Measurements from ENCODE around the gene PRAC2.
"Not testable (repeated sequence)": the region's sequence is repeated elsewhere in the genome, so short reads cannot be mapped to it uniquely, and the experiment has no call there.

The PRAC2 gene

GRCh38 chr17:48722915-48723422 lies at the start of gene PRAC2:
TSS of gene PRAC2 (plus strand) at chr17:48723185. CDS start at chr17:48724411, 1,226 bp downstream.
- no peak for DNase-seq

GRCh38 chr17:48676963-48677558 lies 45.9 kb upstream of the PRAC2 start:
- no peak for DNase-seq

- DNase-seq: peak; percentile 48 to 61
These were observed 44.6 kb upstream of the PRAC2 start for GRCh38 chr17:48678141-48678971.

GRCh38 chr17:48679385-48680096 lies 43.4 kb upstream of the PRAC2 start:
- no peak for DNase-seq

GRCh38 chr17:48681609-48682008 lies 41.4 kb upstream of the PRAC2 start:
- DNase-seq: no peak

- DNase-seq: no peak
These were observed 32.3 kb upstream of the PRAC2 start for GRCh38 chr17:48690655-48691054.

GRCh38 chr17:48692049-48692448 lies 30.9 kb upstream of the PRAC2 start:
- no peak for DNase-seq

GRCh38 chr17:48693178-48693577 lies 29.8 kb upstream of the PRAC2 start:
- no peak for DNase-seq

- no peak for DNase-seq
These were observed 21.0 kb upstream of the PRAC2 start for GRCh38 chr17:48701864-48702532.

- DNase-seq: no peak
These were observed 18.4 kb upstream of the PRAC2 start for GRCh38 chr17:48704361-48705248.

- no peak for DNase-seq
These were observed 11.9 kb upstream of the PRAC2 start for GRCh38 chr17:48711128-48711527.

- DNase-seq: peak in 1 of 2 experiments; percentile 23
These were observed 7.2 kb upstream of the PRAC2 start for GRCh38 chr17:48715496-48716399.

- DNase-seq: not testable (repeated sequence)
These were observed 6.4 kb upstream of the PRAC2 start for GRCh38 chr17:48716549-48716948.

- DNase-seq: no peak
These were observed 5.4 kb upstream of the PRAC2 start for GRCh38 chr17:48717367-48718226.

GRCh38 chr17:48718227-48718760 lies 4.7 kb upstream of the PRAC2 start:
- DNase-seq: no peak

GRCh38 chr17:48718761-48719641 lies 4.0 kb upstream of the PRAC2 start:
- no peak for DNase-seq

- DNase-seq: no peak
These were observed 3.2 kb upstream of the PRAC2 start for GRCh38 chr17:48719642-48720265.

Data from AML-193 (cell line).